Muscle layer of colon (tissue), 2 donors: Measurements from ENCODE around the gene UPK1A.
"Not testable (repeated sequence)": the region's sequence is repeated elsewhere in the genome, so short reads cannot be mapped to it uniquely, and the experiment has no call there.

Experiments
- H3K27ac ChIP-seq: one replicate; pipeline ENCODE4 v1.7.0; 2013; ENCODE audit warnings: low read depth, mild to moderate bottlenecking, low read length, moderate library complexity
- H3K27me3 ChIP-seq, 2 donors: one replicate each; pipeline ENCODE4 v1.7.0; 2013; ENCODE audit warnings: low read length in 2 of 2, mild to moderate bottlenecking in 2 of 2; ENCODE audit not compliant: insufficient read depth in 2 of 2, control insufficient read depth in 1 of 2
- H3K36me3 ChIP-seq: one replicate; pipeline ENCODE4 v1.7.0; 2013; ENCODE audit warnings: mild to moderate bottlenecking, low read length; ENCODE audit not compliant: insufficient read depth
- H3K4me1 ChIP-seq: one replicate; pipeline ENCODE4 v1.7.0; 2013; ENCODE audit warnings: mild to moderate bottlenecking, low read length; ENCODE audit not compliant: insufficient read depth
- H3K4me3 ChIP-seq, 2 donors: one replicate each; pipeline ENCODE4 v1.7.0; 2013; ENCODE audit warnings: low read length in 2 of 2, low read depth in 1 of 2, mild to moderate bottlenecking in 1 of 2, moderate library complexity in 1 of 2
- H3K9ac ChIP-seq: one replicate; pipeline ENCODE4 v1.7.0; 2013; ENCODE audit warnings: low read length
- H3K9me3 ChIP-seq: one replicate; pipeline ENCODE4 v1.7.0; 2013; ENCODE audit warnings: mild to moderate bottlenecking, low read length
- donor health status: abdominal sarcoma.
- donor health status: Adenocarcinoma of cecum.

Gene UPK1A

DNA sequence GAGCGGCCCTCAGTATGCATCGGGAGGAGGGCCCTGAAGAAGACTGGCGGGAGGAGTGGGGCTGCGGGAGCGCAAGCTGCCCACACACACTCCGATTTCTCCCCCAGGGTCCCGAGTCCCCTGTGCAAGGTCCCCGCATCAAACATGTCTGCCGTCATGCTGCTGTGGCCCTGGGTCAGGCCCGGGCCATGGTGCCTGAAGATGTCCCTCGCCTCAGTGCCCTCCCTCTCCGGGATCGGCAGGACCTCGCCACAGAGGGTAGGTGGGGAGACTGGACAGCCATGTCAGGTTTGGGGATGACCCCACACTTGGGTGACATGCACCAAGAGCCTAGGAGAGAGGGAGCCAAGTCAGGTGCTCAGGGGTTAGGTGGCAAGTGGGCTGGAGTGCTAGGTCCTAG lies 56.1 kb downstream of the UPK1A start:
- Histone ChIP-seq H3K36me3 (peaks cover 68% of the 10 kb centered on the region), H3K9me3 (no peaks in the 10 kb centered on the region), H3K27me3 (no peaks in the 10 kb centered on the region), H3K4me1 (peaks cover 11% of the 10 kb centered on the region), H3K4me3 (no peak overlapping the region), H3K9ac (no peak overlapping the region), H3K27ac (no peak overlapping the region)

DNA sequence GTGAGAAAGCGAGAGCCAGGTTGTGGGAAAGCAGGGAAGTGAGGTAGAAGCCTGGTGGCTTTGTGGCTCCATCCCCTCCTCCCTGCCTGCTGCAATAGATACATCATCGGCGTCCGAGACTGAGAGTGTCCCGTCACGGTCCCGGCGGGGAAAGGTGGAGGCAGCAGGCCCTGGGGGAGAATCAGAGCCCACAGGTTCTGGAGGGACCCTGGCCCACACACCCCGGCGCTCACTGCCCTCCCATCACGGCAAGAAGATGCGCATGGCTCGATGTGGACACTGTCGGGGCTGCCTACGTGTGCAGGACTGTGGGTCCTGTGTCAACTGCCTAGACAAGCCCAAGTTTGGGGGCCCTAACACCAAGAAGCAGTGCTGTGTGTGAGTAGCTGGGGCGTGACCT lies 56.6 kb downstream of the UPK1A start:
- H3K27ac ChIP-seq = no peak overlapping the region
- peaks cover 72% of the 10 kb centered on the region for H3K36me3 ChIP-seq
- H3K9me3 ChIP-seq = no peaks in the 10 kb centered on the region
- H3K4me3 ChIP-seq = no peak overlapping the region
- H3K4me1 ChIP-seq = peaks cover 11% of the 10 kb centered on the region
- H3K27me3 ChIP-seq = no peaks in the 10 kb centered on the region
- no peak overlapping the region for H3K9ac ChIP-seq

- no peaks in the 10 kb centered on the region for H3K27me3 ChIP-seq
- no peak overlapping the region for H3K9ac ChIP-seq
- peaks cover 10% of the 10 kb centered on the region for H3K4me1 ChIP-seq
- H3K4me3 ChIP-seq = no peak overlapping the region
- no peak overlapping the region for H3K27ac ChIP-seq
- H3K9me3 ChIP-seq = no peaks in the 10 kb centered on the region
- peaks cover 80% of the 10 kb centered on the region for H3K36me3 ChIP-seq
These were observed 57.4 kb downstream of the UPK1A start for GRCh38 chr19:35723671-35724070.

DNA sequence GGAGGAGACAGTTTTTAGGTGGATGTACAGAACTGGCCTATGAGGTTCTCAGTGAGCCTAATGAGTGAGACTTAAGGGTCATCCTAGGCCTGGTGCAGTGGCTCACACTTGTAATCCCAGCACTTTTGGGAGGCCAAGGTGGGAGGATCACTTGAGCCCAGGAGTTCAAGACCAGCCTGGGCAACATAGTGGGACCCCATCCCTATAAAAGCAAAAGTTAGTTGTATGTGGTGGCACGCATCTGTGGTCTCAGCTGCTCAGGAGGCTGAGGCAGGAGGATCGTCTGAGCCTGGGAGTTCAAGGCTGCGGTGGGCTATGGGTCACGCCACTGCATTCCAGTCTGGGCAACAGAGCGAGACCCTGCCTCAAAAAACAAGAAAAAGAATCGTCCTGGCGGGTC lies 57.8 kb downstream of the UPK1A start:
- not testable (repeated sequence) for H3K27me3 ChIP-seq, H3K27ac ChIP-seq, H3K4me3 ChIP-seq, H3K4me1 ChIP-seq, H3K9ac ChIP-seq, H3K9me3 ChIP-seq
- H3K36me3 ChIP-seq = peaks cover 84% of the 10 kb centered on the region

DNA sequence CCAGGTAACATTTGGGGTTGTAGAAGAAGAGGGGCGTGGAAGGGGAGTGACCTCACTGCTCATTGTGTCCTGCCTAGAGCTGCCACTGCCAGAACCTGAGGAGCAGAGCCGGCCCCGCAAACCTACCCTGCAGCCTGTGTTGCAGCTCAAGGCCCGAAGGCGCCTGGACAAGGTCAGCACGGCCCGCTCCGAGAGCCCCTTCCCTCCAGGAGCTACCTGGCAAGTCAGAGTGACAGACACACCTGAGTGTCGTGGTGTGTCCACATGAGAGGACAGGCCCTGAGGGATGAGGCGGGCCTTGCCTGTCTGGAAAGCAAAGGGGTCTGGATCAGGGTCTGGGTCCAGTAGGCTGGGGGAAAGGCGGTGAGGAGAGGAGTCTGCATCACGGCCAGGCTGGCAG lies 58.2 kb downstream of the UPK1A start:
- Histone ChIP-seq H3K4me3 (no peak overlapping the region), H3K36me3 (peaks cover 89% of the 10 kb centered on the region), H3K27me3 (no peaks in the 10 kb centered on the region), H3K27ac (no peak overlapping the region), H3K9me3 (no peaks in the 10 kb centered on the region), H3K4me1 (peaks cover 2% of the 10 kb centered on the region), H3K9ac (no peak overlapping the region)

DNA sequence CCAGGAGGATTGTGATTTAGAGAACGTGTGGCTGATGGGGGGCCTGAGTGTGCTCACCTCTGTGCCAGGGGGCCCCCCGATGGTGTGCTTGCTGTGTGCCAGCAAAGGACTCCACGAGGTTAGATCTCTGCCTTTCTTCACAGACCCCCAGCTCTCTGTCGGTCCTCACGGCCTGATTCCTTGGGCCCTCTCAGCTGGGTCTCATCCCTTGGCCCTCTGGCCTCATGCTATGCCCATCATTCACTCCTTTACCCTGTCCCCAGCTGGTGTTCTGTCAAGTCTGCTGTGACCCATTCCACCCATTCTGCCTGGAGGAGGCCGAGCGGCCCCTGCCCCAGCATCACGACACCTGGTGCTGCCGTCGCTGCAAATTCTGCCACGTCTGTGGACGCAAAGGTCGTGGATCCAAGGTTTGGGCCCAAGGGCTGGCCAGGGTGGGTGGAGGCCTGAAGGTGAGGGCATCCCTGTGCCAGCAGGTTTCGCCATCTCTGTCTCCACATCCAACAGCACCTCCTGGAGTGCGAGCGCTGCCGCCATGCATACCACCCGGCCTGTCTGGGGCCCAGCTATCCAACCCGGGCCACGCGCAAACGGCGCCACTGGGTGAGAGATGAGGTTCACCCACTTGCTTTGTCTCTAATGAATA lies 59.0 kb downstream of the UPK1A start:
- H3K27me3 ChIP-seq = no peaks in the 10 kb centered on the region
- H3K36me3 ChIP-seq = peaks cover 89% of the 10 kb centered on the region
- no peak overlapping the region for H3K4me3 ChIP-seq
- H3K9ac ChIP-seq = no peak overlapping the region
- H3K9me3 ChIP-seq = no peaks in the 10 kb centered on the region
- no peak overlapping the region for H3K27ac ChIP-seq
- H3K4me1 ChIP-seq = no peaks in the 10 kb centered on the region

- peaks cover 97% of the 10 kb centered on the region for H3K36me3 ChIP-seq
- no peak overlapping the region for H3K9ac ChIP-seq
- H3K4me3 ChIP-seq = no peak overlapping the region
- no peaks in the 10 kb centered on the region for H3K4me1 ChIP-seq
- H3K9me3 ChIP-seq = no peaks in the 10 kb centered on the region
- H3K27ac ChIP-seq = no peak overlapping the region
- no peaks in the 10 kb centered on the region for H3K27me3 ChIP-seq
These were observed 61.0 kb downstream of the UPK1A start for GRCh38 chr19:35727053-35727955.
